G401 (cell line): ENCODE data around the gene RAPGEFL1. TPM values are rescaled to one million over a fixed set of nuclear protein-coding genes. Genes with fewer than 3 reads are reported as not detected.

ENCODE experiments used
- total RNA-seq: library from RNA; depleted of rRNA; stranded (reverse); fragments of >200 nt; shearing (Covaris generic); gene quantifications from 2 replicates; pipeline ENCODE4 v1.2.3, GENCODE V29; 2014; rRNA removed

RAPGEFL1 gene
- total RNA-seq, 1 experiment from 2014 or later = 2.6 TPM

Other genes with a start within 250 kb of the RAPGEFL1 start
- gene ORMDL3, start 249.9 kb upstream of the RAPGEFL1 start, total RNA-seq = 37.8 and 40.4 TPM in 2 replicates
- not detected in 2 replicates for gene LRRC3C, start 249.7 kb upstream of the RAPGEFL1 start, total RNA-seq
- gene GSDMA, start 214.5 kb upstream of the RAPGEFL1 start, total RNA-seq = not detected in 2 replicates
- 248 and 317 TPM in 2 replicates for gene PSMD3, start 196.7 kb upstream of the RAPGEFL1 start, total RNA-seq
- gene CSF3, start 162.0 kb upstream of the RAPGEFL1 start, total RNA-seq = not detected in 2 replicates
- 70.0 and 90.8 TPM in 2 replicates for gene MED24, start 123.1 kb upstream of the RAPGEFL1 start, total RNA-seq
- gene THRA, start 114.5 kb upstream of the RAPGEFL1 start, total RNA-seq = 11.8 and 18.4 TPM in 2 replicates
- gene NR1D1, start 76.9 kb upstream of the RAPGEFL1 start, total RNA-seq = 0.06 and 2.0 TPM in 2 replicates
- gene MSL1, start 55.5 kb upstream of the RAPGEFL1 start, total RNA-seq = 67.9 and 80.5 TPM in 2 replicates
- 31.1 and 61.1 TPM in 2 replicates for gene CASC3, start 36.9 kb upstream of the RAPGEFL1 start, total RNA-seq
- 4.6 and 9.7 TPM in 2 replicates for gene WIPF2, start 41.8 kb downstream of the RAPGEFL1 start, total RNA-seq
- 34.1 and 53.5 TPM in 2 replicates for gene CDC6, start 110.4 kb downstream of the RAPGEFL1 start, total RNA-seq
- gene RARA, start 131.7 kb downstream of the RAPGEFL1 start, total RNA-seq = 9.5 and 11.8 TPM in 2 replicates
- not detected in 2 replicates for gene GJD3, start 187.3 kb downstream of the RAPGEFL1 start, total RNA-seq
- gene TOP2A, start 240.4 kb downstream of the RAPGEFL1 start, total RNA-seq = 133 and 277 TPM in 2 replicates